ENCODE measurements around the gene LRRC43.
A peak's percentile ranks its signal among the peaks of the same experiment; 100 is the strongest.

The LRRC43 gene

GRCh38 chr12:122227341-122227740, 44.4 kb downstream of the LRRC43 start:
- no peaks in the 10 kb centered on the region for H3K9me3 Mint-ChIP-seq
- no peak for TF ChIP-seq CTCF (IDR thresholded peaks at IDR 0.05)
- DNase-seq = no peak
- H3K4me3 Mint-ChIP-seq = peak overlapping the region; percentile 61
- H3K27me3 Mint-ChIP-seq (ENCODE audit: low read depth, poor library complexity) = no peaks in the 10 kb centered on the region
- H3K36me3 Mint-ChIP-seq (ENCODE audit: low read depth) = peaks cover 24% of the 10 kb centered on the region
- peaks cover 28% of the 10 kb centered on the region for H3K4me1 Mint-ChIP-seq
- H3K27ac Mint-ChIP-seq = no peak overlapping the region

- TF ChIP-seq CTCF (IDR thresholded peaks at IDR 0.05) = no peak
- H3K4me1 Mint-ChIP-seq = peaks cover 28% of the 10 kb centered on the region
- no peak overlapping the region for H3K27ac Mint-ChIP-seq
- H3K4me3 Mint-ChIP-seq = no peak overlapping the region
- DNase-seq = no peak
- peaks cover 21% of the 10 kb centered on the region for H3K36me3 Mint-ChIP-seq (ENCODE audit: low read depth)
- H3K27me3 Mint-ChIP-seq (ENCODE audit: low read depth, poor library complexity) = peaks cover 2% of the 10 kb centered on the region
- H3K9me3 Mint-ChIP-seq = no peaks in the 10 kb centered on the region
Measured at GRCh38 chr12:122228092-122228491, 45.2 kb downstream of the LRRC43 start.

DNA sequence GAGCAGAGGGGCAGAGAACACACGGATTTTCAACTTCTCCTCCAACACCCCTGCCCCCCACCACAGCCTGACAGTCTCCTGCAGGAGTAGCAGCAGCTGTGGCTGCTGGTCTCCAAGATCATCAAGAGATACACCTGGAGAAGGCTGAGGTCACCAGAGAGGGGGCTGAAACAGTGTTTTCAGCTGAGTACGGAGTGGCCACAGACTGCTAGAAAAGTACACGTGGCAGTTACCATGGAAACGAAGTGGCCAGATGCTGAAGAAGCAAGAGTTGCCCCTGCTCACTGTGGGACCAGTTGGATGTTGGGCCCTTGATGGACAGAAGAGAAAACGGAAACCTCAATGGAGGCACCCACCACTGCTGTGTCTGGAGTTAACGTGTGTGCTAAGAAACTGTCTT, 47.9 kb downstream of the LRRC43 start:
- DNase-seq = no peak
- H3K4me1 Mint-ChIP-seq = peaks cover 6% of the 10 kb centered on the region
- H3K4me3 Mint-ChIP-seq = no peak overlapping the region
- peaks cover 17% of the 10 kb centered on the region for H3K36me3 Mint-ChIP-seq (ENCODE audit: low read depth)
- H3K9me3 Mint-ChIP-seq = no peaks in the 10 kb centered on the region
- H3K27me3 Mint-ChIP-seq (ENCODE audit: low read depth, poor library complexity) = peaks cover 4% of the 10 kb centered on the region
- no peak for TF ChIP-seq CTCF (IDR thresholded peaks at IDR 0.05)
- H3K27ac Mint-ChIP-seq = no peak overlapping the region

DNA sequence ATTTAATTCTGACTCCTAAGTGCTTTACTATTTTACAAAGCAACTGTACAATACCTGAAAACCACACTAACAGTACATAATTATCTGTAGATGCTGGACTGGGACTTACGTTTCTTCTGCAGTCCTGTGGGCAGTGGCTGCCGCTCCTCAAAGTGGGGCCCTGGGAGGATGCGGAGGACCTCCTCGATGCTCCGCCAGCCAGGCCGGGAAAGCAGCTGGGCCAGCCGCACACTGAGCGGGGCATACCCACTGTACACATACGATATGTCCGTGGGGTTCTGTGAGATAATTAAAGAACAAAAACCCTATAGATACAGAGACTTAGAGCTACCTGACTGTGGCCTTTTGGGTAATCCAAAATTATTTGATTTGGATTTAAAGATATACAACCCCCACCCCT, 49.8 kb downstream of the LRRC43 start:
- H3K4me1 Mint-ChIP-seq = no peaks in the 10 kb centered on the region
- no peaks in the 10 kb centered on the region for H3K9me3 Mint-ChIP-seq
- no peak for DNase-seq
- H3K27me3 Mint-ChIP-seq (ENCODE audit: low read depth, poor library complexity) = peaks cover 4% of the 10 kb centered on the region
- H3K36me3 Mint-ChIP-seq (ENCODE audit: low read depth) = peaks cover 19% of the 10 kb centered on the region
- no peak overlapping the region for H3K4me3 Mint-ChIP-seq
- TF ChIP-seq CTCF (IDR thresholded peaks at IDR 0.05) = no peak
- no peak overlapping the region for H3K27ac Mint-ChIP-seq

DNA sequence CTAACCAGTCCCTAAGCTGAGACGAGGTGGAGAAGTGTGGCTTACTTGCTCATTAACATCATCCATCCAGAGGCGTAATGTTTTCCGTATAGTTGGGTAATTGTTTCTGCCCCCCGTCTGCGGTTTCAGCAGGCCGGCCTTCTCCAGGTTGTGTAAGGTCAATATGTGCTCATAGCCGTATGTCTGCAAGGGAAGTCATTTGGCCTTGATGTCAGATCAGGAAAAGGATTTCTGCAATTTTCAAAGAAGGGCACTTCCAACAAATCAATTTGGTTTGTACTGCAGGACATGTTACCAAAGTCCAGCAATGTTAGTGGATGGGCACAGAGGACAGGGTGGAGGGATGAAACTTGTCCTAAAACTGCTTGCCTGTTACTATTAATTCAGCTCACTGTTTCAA, 52.8 kb downstream of the LRRC43 start:
- H3K36me3 Mint-ChIP-seq (ENCODE audit: low read depth) = peaks cover 40% of the 10 kb centered on the region
- TF ChIP-seq CTCF (IDR thresholded peaks at IDR 0.05) = no peak
- no peaks in the 10 kb centered on the region for H3K4me1 Mint-ChIP-seq
- H3K4me3 Mint-ChIP-seq = no peak overlapping the region
- no peak for DNase-seq
- H3K9me3 Mint-ChIP-seq = no peaks in the 10 kb centered on the region
- H3K27me3 Mint-ChIP-seq (ENCODE audit: low read depth, poor library complexity) = peaks cover 6% of the 10 kb centered on the region
- H3K27ac Mint-ChIP-seq = no peak overlapping the region

DNA sequence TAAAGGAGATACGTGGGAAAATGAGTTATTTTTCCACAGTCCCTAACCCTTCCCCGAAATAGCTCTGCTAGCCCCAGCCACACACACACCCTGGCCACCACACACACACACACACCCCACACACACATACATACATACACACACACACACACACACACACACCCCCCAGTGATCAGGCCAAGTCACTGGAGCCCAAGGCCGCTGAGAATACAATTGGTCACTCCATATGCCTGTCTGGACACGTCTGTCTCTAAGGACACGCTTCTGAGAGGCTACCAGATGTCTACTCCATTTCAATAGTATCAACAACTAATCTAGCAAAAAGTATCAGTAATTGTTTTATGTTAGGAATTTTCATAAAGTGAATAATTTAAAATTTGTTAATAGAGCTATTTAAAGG, 55.9 kb downstream of the LRRC43 start:
- no peak for DNase-seq
- Mint-ChIP-seq H3K27me3 (ENCODE audit: low read depth, poor library complexity) (peaks cover 3% of the 10 kb centered on the region), H3K4me3 (no peak overlapping the region), H3K4me1 (no peaks in the 10 kb centered on the region), H3K36me3 (ENCODE audit: low read depth) (peaks cover 50% of the 10 kb centered on the region), H3K27ac (peak overlapping the region; percentile 47), H3K9me3 (no peaks in the 10 kb centered on the region)
- no peak for TF ChIP-seq CTCF (IDR thresholded peaks at IDR 0.05)
